Medulla oblongata (tissue), 1 donor: ENCODE data around the gene NKAIN2.
"Not testable (repeated sequence)": the region's sequence is repeated elsewhere in the genome, so short reads cannot be mapped to it uniquely, and the experiment has no call there.

Experiments used
- DNase-seq: peaks from one replicate; pipeline ENCODE4 v3.0.0-alpha.2; 2015; ENCODE audit errors: extremely low spot score

NKAIN2 gene

GRCh38 chr6:123895346-123895745, 91.7 kb downstream of the NKAIN2 start:
- DNase-seq, result no peak

- DNase-seq, result no peak
Observed at GRCh38 chr6:123895806-123896205, 92.1 kb downstream of the NKAIN2 start.

- DNase-seq, result no peak
Observed at GRCh38 chr6:123896869-123897268, 93.2 kb downstream of the NKAIN2 start.

GRCh38 chr6:123897965-123898364, 94.3 kb downstream of the NKAIN2 start:
- no peak for DNase-seq

- DNase-seq, result no peak
Observed at GRCh38 chr6:123898665-123899064, 95.0 kb downstream of the NKAIN2 start.

- no peak for DNase-seq
Observed at GRCh38 chr6:123899745-123900144, 96.1 kb downstream of the NKAIN2 start.

GRCh38 chr6:123901436-123901835, 97.8 kb downstream of the NKAIN2 start:
- no peak for DNase-seq

GRCh38 chr6:123902738-123903313, 99.2 kb downstream of the NKAIN2 start:
- no peak for DNase-seq

GRCh38 chr6:123904228-123904627, 100.6 kb downstream of the NKAIN2 start:
- no peak for DNase-seq

GRCh38 chr6:123908797-123909196, 105.1 kb downstream of the NKAIN2 start:
- no peak for DNase-seq

GRCh38 chr6:123909989-123910388, 106.3 kb downstream of the NKAIN2 start:
- DNase-seq, result no peak

- DNase-seq, result no peak
Observed at GRCh38 chr6:123913863-123914262, 110.2 kb downstream of the NKAIN2 start.

GRCh38 chr6:123923379-123923778, 119.7 kb downstream of the NKAIN2 start:
- not testable (repeated sequence) for DNase-seq

- no peak for DNase-seq
Observed at GRCh38 chr6:123925350-123925749, 121.7 kb downstream of the NKAIN2 start.

- no peak for DNase-seq
Observed at GRCh38 chr6:123925842-123926399, 122.3 kb downstream of the NKAIN2 start.

GRCh38 chr6:123928529-123928928, 124.9 kb downstream of the NKAIN2 start:
- DNase-seq, result no peak

GRCh38 chr6:123931928-123932327, 128.3 kb downstream of the NKAIN2 start:
- no peak for DNase-seq

- DNase-seq, result no peak
Observed at GRCh38 chr6:123940551-123940950, 136.9 kb downstream of the NKAIN2 start.

GRCh38 chr6:123941855-123942254, 138.2 kb downstream of the NKAIN2 start:
- no peak for DNase-seq

- no peak for DNase-seq
Observed at GRCh38 chr6:123945386-123945785, 141.7 kb downstream of the NKAIN2 start.

- DNase-seq, result no peak
Observed at GRCh38 chr6:123953920-123954319, 150.3 kb downstream of the NKAIN2 start.

GRCh38 chr6:123956492-123957139, 153.0 kb downstream of the NKAIN2 start:
- DNase-seq, result no peak

GRCh38 chr6:123962508-123962907, 158.8 kb downstream of the NKAIN2 start:
- no peak for DNase-seq
